T-helper 22 cell (primary cell): ENCODE data around the gene PTPA.
"Not testable (repeated sequence)": the region's sequence is repeated elsewhere in the genome, so short reads cannot be mapped to it uniquely, and the experiment has no call there.

Source experiments
- DNase-seq: peaks from one replicate; pipeline ENCODE4 v3.0.0-alpha.2; 2020; ENCODE audit warnings: low read depth

Gene PTPA

GRCh38 chr9:129109537-129109903 is 1.7 kb upstream of the PTPA start:
- no peak for DNase-seq

GRCh38 chr9:129109952-129110739 is 1.1 kb upstream of the PTPA start:
- no peak for DNase-seq

- no peak for DNase-seq
Observed at GRCh38 chr9:129111528-129112151, 425 bp downstream of the PTPA start.

GRCh38 chr9:129112526-129112925 is 1.3 kb downstream of the PTPA start:
- DNase-seq, result not testable (repeated sequence)

- no peak for DNase-seq
Observed at GRCh38 chr9:129113645-129114304, 2.6 kb downstream of the PTPA start.

GRCh38 chr9:129118799-129119198 is 7.6 kb downstream of the PTPA start:
- DNase-seq, result no peak

- no peak for DNase-seq
Observed at GRCh38 chr9:129121483-129121882, 10.3 kb downstream of the PTPA start.

GRCh38 chr9:129122133-129122532 is 10.9 kb downstream of the PTPA start:
- DNase-seq, result no peak

GRCh38 chr9:129122976-129123375 is 11.8 kb downstream of the PTPA start:
- DNase-seq, result not testable (repeated sequence)

- DNase-seq, result no peak
Observed at GRCh38 chr9:129124506-129125069, 13.4 kb downstream of the PTPA start.

GRCh38 chr9:129125478-129125877 is 14.3 kb downstream of the PTPA start:
- DNase-seq, result no peak

GRCh38 chr9:129126749-129127618 is 15.8 kb downstream of the PTPA start:
- DNase-seq, result no peak

- no peak for DNase-seq
Observed at GRCh38 chr9:129128689-129129088, 17.5 kb downstream of the PTPA start.

GRCh38 chr9:129130271-129130670 is 19.1 kb downstream of the PTPA start:
- not testable (repeated sequence) for DNase-seq

GRCh38 chr9:129130791-129131190 is 19.6 kb downstream of the PTPA start:
- no peak for DNase-seq

- peak; percentile 61 for DNase-seq
Observed at GRCh38 chr9:129131300-129132145, 20.3 kb downstream of the PTPA start.

- DNase-seq, result no peak
Observed at GRCh38 chr9:129133082-129133481, 21.9 kb downstream of the PTPA start.

- DNase-seq, result no peak
Observed at GRCh38 chr9:129135476-129135875, 24.3 kb downstream of the PTPA start.

- DNase-seq, result no peak
Observed at GRCh38 chr9:129136446-129137035, 25.3 kb downstream of the PTPA start.
